ENCODE results near the gene CBR4.

DNA sequence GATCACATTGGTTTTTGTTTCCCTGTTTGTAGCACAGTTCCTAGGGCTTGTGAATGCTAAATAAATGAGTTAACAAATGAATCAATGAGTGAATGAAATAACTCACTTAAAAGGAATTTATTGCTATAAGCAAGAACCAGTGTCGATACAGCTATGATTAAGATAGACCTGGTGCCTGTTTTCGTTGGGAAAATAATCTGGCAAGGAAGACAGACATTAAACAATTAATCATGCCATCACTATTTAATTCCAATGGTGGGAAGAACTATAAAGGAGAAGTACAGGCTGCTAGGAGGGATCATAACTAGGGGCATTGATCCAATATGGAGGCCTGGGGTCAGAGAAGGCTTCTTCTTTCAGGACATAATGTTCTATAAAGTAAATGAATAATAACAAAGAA is 4.5 kb upstream of the CBR4 start:
- TF ChIP-seq POLR2A (IDR thresholded peaks at IDR 0.05; ENCODE audit: low read depth) (no peak), EP300 (IDR thresholded peaks at IDR 0.05) (no peak), POLR2AphosphoS5 (IDR thresholded peaks at IDR 0.05) (no peak)
- TF ChIP-seq, protein P1, sequence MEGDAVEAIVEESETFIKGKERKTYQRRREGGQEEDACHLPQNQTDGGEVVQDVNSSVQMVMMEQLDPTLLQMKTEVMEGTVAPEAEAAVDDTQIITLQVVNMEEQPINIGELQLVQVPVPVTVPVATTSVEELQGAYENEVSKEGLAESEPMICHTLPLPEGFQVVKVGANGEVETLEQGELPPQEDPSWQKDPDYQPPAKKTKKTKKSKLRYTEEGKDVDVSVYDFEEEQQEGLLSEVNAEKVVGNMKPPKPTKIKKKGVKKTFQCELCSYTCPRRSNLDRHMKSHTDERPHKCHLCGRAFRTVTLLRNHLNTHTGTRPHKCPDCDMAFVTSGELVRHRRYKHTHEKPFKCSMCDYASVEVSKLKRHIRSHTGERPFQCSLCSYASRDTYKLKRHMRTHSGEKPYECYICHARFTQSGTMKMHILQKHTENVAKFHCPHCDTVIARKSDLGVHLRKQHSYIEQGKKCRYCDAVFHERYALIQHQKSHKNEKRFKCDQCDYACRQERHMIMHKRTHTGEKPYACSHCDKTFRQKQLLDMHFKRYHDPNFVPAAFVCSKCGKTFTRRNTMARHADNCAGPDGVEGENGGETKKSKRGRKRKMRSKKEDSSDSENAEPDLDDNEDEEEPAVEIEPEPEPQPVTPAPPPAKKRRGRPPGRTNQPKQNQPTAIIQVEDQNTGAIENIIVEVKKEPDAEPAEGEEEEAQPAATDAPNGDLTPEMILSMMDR (IDR thresholded peaks at IDR 0.05) = no peak
